Activated B cell treated with CpG ODN at 0.5 μM for 24 hours (primary cell): Measurements from ENCODE around the gene HTR2A. TPM values are rescaled to one million over a fixed set of nuclear protein-coding genes. Genes with fewer than 3 reads are reported as not detected.

ENCODE experiments used
- ATAC-seq: fragments of 200-7000 bp; cut with Tn5 transposase; one replicate; pipeline ENCODE4 v1.10.0; 2021; ENCODE audit warnings: low read depth, mild to moderate bottlenecking, moderate library complexity
- CTCF ChIA-PET: fragments of 350-600 bp; sonication (Branson Sonifier 250); formaldehyde crosslinking; loops from one replicate; lab custom pipeline; 2021; ENCODE audit warnings: antibody characterized with exemption; lab: Charles Lee
- POLR2A ChIA-PET: fragments of 350-600 bp; sonication (Branson Sonifier 250); formaldehyde crosslinking; loops from one replicate; lab custom pipeline; 2021; ENCODE audit warnings: antibody characterized with exemption; lab: Charles Lee
- DNase-seq: peaks from one replicate; pipeline ENCODE4 v3.0.0; 2022
- H3K27ac Mint-ChIP-seq: one replicate; pipeline ENCODE4 v1.8.0; 2020; ENCODE audit warnings: mixed read lengths
- H3K27me3 Mint-ChIP-seq: one replicate; pipeline ENCODE4 v1.8.0; 2021; ENCODE audit warnings: mixed read lengths
- H3K36me3 Mint-ChIP-seq: one replicate; pipeline ENCODE4 v1.8.0; 2021; ENCODE audit warnings: low read depth, mixed read lengths
- H3K4me1 Mint-ChIP-seq: one replicate; pipeline ENCODE4 v1.8.0; 2021; ENCODE audit warnings: mixed read lengths
- H3K4me3 Mint-ChIP-seq: one replicate; pipeline ENCODE4 v1.8.0; 2020; ENCODE audit warnings: mild to moderate bottlenecking, mixed read lengths
- H3K9me3 Mint-ChIP-seq: one replicate; pipeline ENCODE4 v1.8.0; 2020; ENCODE audit warnings: mixed read lengths
- intact Hi-C: fragments of 100-400 bp; cut with micrococcal nuclease; formaldehyde crosslinking; loops from one replicate; pipeline ENCODE4 v1.15.1; 2024
- total RNA-seq: library from RNA; stranded (reverse); gene quantifications from 2 replicates; pipeline ENCODE4 v1.2.3, GENCODE V29; 2022
- TF ChIP-seq, protein P1 (sequence below): fragments of 200-600 bp; IDR thresholded peaks from one replicate; pipeline ENCODE4 v1.8.0; 2022; ENCODE audit warnings: antibody characterized with exemption, mild to moderate bottlenecking

HTR2A gene
- total RNA-seq, 1 donor from 2014 or later = not detected

DNA sequence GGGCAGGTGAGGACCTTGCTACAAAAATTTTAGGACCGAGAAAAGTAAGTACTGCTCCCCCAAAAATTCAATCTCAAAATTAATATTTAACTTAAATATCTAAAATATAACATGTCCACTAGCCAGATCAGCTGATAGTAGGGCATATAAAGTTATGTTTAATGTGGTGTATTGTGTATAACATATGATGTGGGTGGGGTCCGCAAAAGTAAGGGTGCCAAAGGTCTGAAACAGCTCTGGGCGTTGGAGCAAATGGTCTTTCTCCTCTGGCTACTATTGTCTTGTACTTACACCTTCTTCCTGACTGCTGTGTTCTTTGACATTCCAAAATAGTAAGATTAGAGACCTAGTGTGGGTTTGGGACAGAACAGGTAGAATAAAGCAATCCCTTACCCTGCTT lies 41.2 kb downstream of the HTR2A start:
- intact Hi-C loops = no loop called here
- Mint-ChIP-seq H3K36me3 (no peaks in the 10 kb centered on the region), H3K4me1 (no peaks in the 10 kb centered on the region), H3K4me3 (no peak overlapping the region), H3K27ac (no peak overlapping the region), H3K27me3 (peaks cover 10% of the 10 kb centered on the region), H3K9me3 (no peaks in the 10 kb centered on the region)
- ChIA-PET POLR2A (no interaction called here), CTCF (no interaction called here)
- DNase-seq (no peak), ATAC-seq (no peak)
- TF ChIP-seq, protein P1, sequence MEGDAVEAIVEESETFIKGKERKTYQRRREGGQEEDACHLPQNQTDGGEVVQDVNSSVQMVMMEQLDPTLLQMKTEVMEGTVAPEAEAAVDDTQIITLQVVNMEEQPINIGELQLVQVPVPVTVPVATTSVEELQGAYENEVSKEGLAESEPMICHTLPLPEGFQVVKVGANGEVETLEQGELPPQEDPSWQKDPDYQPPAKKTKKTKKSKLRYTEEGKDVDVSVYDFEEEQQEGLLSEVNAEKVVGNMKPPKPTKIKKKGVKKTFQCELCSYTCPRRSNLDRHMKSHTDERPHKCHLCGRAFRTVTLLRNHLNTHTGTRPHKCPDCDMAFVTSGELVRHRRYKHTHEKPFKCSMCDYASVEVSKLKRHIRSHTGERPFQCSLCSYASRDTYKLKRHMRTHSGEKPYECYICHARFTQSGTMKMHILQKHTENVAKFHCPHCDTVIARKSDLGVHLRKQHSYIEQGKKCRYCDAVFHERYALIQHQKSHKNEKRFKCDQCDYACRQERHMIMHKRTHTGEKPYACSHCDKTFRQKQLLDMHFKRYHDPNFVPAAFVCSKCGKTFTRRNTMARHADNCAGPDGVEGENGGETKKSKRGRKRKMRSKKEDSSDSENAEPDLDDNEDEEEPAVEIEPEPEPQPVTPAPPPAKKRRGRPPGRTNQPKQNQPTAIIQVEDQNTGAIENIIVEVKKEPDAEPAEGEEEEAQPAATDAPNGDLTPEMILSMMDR = no peak

GRCh38 chr13:46855166-46855565 lies 41.7 kb downstream of the HTR2A start:
- Mint-ChIP-seq H3K4me3 (no peak overlapping the region), H3K9me3 (no peaks in the 10 kb centered on the region), H3K27me3 (peaks cover 10% of the 10 kb centered on the region), H3K4me1 (no peaks in the 10 kb centered on the region), H3K27ac (no peak overlapping the region), H3K36me3 (no peaks in the 10 kb centered on the region)
- ChIA-PET POLR2A (no interaction called here), CTCF (no interaction called here)
- intact Hi-C loops = no loop called here
- no peak for ATAC-seq
- no peak for DNase-seq
- TF ChIP-seq, protein P1 = no peak

- CTCF ChIA-PET = no interaction called here
- Mint-ChIP-seq H3K9me3 (no peaks in the 10 kb centered on the region), H3K27me3 (peaks cover 12% of the 10 kb centered on the region), H3K4me1 (no peaks in the 10 kb centered on the region), H3K27ac (no peak overlapping the region), H3K36me3 (no peaks in the 10 kb centered on the region), H3K4me3 (no peak overlapping the region)
- intact Hi-C loops = no loop called here
- POLR2A ChIA-PET = no interaction called here
- ATAC-seq (no peak), DNase-seq (no peak)
- TF ChIP-seq, protein P1 = no peak
These were observed 44.7 kb downstream of the HTR2A start for GRCh38 chr13:46852168-46852567.

- Mint-ChIP-seq H3K4me3 (no peak overlapping the region), H3K27me3 (peaks cover 12% of the 10 kb centered on the region), H3K36me3 (no peaks in the 10 kb centered on the region), H3K4me1 (no peaks in the 10 kb centered on the region), H3K9me3 (no peaks in the 10 kb centered on the region), H3K27ac (no peak overlapping the region)
- DNase-seq = no peak
- intact Hi-C loops = no loop called here
- TF ChIP-seq, protein P1 = no peak
- no peak for ATAC-seq
- POLR2A ChIA-PET = no interaction called here
- CTCF ChIA-PET = no interaction called here
These were observed 46.6 kb downstream of the HTR2A start for GRCh38 chr13:46850214-46850613.

DNA sequence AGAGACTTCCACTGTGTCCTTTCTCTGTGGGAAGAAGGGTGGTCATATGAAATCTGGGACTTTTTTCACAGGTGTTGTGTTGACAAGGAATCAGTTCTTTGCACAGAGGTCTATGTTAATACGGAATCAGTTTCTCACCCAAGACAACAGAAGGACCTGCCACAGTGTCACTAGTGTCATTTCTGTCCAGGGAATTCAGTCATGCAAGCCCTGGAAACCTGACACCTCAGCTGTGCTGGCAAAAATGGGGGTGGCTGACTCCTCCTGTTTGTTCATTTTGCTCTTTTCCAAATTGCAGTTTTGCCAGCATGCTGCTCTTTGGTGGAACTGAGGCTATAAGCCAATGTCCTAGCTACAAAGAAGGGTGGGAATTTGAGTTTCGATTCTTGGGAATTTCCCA lies 50.1 kb downstream of the HTR2A start:
- intact Hi-C loops = no loop called here
- ChIA-PET POLR2A (no interaction called here), CTCF (no interaction called here)
- DNase-seq = no peak
- H3K9me3 Mint-ChIP-seq = no peaks in the 10 kb centered on the region
- TF ChIP-seq, protein P1 = no peak
- peaks cover 4% of the 10 kb centered on the region for H3K27me3 Mint-ChIP-seq
- H3K36me3 Mint-ChIP-seq = no peaks in the 10 kb centered on the region
- no peak for ATAC-seq
- no peak overlapping the region for H3K4me3 Mint-ChIP-seq
- H3K27ac Mint-ChIP-seq = no peak overlapping the region
- no peaks in the 10 kb centered on the region for H3K4me1 Mint-ChIP-seq
